Central memory CD8-positive, alpha-beta T cell (primary cell): Measurements from ENCODE around the gene RPH3AL.

ENCODE experiments used
- ATAC-seq: fragments of 150-1000 bp; cut with Tn5 transposase; replicated peaks from 2 replicates; pipeline ENCODE4 v1.10.0; 2022; ENCODE audit warnings: mild to moderate bottlenecking, moderate FRiP score, moderate number of reproducible peaks; ENCODE audit not compliant: poor library complexity, severe bottlenecking; ENCODE audit errors: extremely low read depth
- DNase-seq, 2 donors: peaks; one replicate each; pipeline ENCODE4 v3.0.0; 2021; ENCODE audit warnings: low spot score in 2 of 2
- H3K27ac Mint-ChIP-seq: one replicate; pipeline ENCODE4 v1.8.0; 2022; ENCODE audit warnings: low read depth, mild to moderate bottlenecking, moderate library complexity, mixed read lengths
- H3K27me3 Mint-ChIP-seq: one replicate; pipeline ENCODE4 v1.8.0; 2022; ENCODE audit warnings: mixed read lengths
- H3K36me3 Mint-ChIP-seq: one replicate; pipeline ENCODE4 v1.8.0; 2022; ENCODE audit warnings: mild to moderate bottlenecking, moderate library complexity, mixed read lengths; ENCODE audit not compliant: insufficient read depth
- H3K4me1 Mint-ChIP-seq: one replicate; pipeline ENCODE4 v1.8.0; 2022; ENCODE audit warnings: mixed read lengths
- H3K4me3 Mint-ChIP-seq: one replicate; pipeline ENCODE4 v1.8.0; 2022; ENCODE audit warnings: mild to moderate bottlenecking, moderate library complexity, mixed read lengths
- H3K9me3 Mint-ChIP-seq: one replicate; pipeline ENCODE4 v1.8.0; 2022; ENCODE audit warnings: mixed read lengths

Gene RPH3AL, protein sequence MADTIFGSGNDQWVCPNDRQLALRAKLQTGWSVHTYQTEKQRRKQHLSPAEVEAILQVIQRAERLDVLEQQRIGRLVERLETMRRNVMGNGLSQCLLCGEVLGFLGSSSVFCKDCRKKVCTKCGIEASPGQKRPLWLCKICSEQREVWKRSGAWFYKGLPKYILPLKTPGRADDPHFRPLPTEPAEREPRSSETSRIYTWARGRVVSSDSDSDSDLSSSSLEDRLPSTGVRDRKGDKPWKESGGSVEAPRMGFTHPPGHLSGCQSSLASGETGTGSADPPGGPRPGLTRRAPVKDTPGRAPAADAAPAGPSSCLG

DNA sequence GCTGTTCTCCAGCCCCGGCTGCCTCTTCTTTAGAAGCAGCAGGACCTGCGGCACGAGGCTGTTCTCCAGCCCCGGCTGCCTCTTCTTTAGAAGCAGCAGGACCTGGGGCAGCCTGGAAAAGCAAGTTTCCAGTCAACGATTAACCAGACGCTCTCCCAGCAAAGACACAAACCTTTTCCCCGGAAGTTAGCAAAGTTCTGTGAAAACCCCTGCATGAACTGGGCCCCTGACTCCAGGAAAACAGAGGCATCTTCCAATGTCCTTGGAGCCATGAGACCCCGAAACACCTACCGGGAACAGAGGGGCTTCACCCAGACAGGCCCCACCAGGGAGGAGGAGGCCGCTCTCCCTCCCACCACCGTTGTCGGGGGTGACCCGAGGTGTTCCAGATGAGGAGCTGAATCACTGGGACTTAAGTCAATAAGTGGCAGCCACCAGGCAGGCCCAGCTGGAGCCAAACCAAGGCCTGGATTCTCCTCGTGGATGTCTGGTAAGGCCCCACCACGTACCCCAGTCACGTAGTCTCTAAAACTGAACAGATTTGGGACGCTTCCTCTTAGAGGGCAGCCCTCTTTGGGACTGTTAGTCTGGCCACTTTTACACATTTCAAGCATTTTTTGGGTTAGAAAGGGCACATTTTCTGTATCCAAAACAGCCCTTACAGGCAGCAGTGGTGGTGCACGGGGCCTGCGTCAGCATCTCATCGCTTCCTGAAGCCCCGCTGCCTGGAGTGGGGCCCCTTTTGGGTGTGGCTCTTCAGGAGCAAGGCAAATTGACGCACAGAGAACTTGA lies at the start of gene RPH3AL:
Gene RPH3AL, minus strand, starts transcription at position 387 of the 792 bp plus-strand sequence. CDS start 25,264 bp downstream, outside the sequence.
- no peak within 1 kb of the TSS for H3K4me3 Mint-ChIP-seq
- no peaks in the 10 kb centered on the region for H3K4me1 Mint-ChIP-seq
- peaks cover 1% of the 10 kb centered on the region for H3K36me3 Mint-ChIP-seq
- no peak within 1 kb of the TSS for H3K27ac Mint-ChIP-seq
- no peak for ATAC-seq
- no peaks in the 10 kb centered on the region for H3K27me3 Mint-ChIP-seq
- no peak for DNase-seq
- H3K9me3 Mint-ChIP-seq = no peaks in the 10 kb centered on the region

DNA sequence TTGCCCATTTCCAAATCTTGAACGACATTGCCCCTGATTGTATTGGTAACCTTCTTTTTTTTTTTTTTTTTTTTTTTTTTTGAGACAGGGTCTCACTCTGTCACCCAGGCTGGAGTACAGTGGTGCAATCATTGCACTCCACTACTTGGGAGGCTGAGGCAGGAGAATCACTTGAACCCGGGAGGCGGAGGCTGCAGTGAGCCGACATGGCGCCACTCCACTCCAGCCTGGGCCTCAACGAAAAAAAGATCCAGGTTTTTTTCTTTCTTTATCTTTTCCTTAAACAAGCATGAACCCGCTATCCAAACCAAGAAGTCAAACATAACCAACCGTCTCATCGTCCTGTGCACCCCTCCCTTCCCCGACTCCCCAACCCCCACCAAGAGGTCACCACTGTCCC lies 47.6 kb upstream of the RPH3AL start:
- DNase-seq (no peak), ATAC-seq (no peak)
- peaks cover 15% of the 10 kb centered on the region for H3K4me1 Mint-ChIP-seq
- peaks cover 12% of the 10 kb centered on the region for H3K36me3 Mint-ChIP-seq
- no peak overlapping the region for H3K4me3 Mint-ChIP-seq
- no peak overlapping the region for H3K27ac Mint-ChIP-seq
- no peaks in the 10 kb centered on the region for H3K27me3 Mint-ChIP-seq
- no peaks in the 10 kb centered on the region for H3K9me3 Mint-ChIP-seq

DNA sequence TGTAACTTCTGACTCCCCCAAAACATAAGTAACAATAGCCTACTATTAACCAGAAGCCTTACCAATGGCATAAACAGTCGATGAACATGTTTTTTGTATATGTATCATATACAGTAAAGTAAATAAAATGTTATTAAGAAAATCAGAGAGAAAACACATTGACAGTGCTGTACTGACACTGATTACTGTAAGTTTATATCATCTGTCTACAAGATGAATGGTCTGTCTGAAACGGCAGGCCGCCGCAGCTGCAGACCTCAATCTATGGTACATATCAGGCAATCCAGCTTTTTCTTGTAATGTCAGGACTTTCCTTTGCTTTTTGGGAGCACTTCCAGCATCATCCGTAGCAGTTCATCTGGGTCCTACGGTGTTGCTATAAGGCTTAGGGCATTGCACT lies 44.2 kb upstream of the RPH3AL start:
- H3K9me3 Mint-ChIP-seq = no peaks in the 10 kb centered on the region
- H3K4me3 Mint-ChIP-seq = no peak overlapping the region
- H3K27ac Mint-ChIP-seq = no peak overlapping the region
- ATAC-seq (no peak), DNase-seq (no peak)
- peaks cover 5% of the 10 kb centered on the region for H3K4me1 Mint-ChIP-seq
- no peaks in the 10 kb centered on the region for H3K27me3 Mint-ChIP-seq
- peaks cover 10% of the 10 kb centered on the region for H3K36me3 Mint-ChIP-seq

DNA sequence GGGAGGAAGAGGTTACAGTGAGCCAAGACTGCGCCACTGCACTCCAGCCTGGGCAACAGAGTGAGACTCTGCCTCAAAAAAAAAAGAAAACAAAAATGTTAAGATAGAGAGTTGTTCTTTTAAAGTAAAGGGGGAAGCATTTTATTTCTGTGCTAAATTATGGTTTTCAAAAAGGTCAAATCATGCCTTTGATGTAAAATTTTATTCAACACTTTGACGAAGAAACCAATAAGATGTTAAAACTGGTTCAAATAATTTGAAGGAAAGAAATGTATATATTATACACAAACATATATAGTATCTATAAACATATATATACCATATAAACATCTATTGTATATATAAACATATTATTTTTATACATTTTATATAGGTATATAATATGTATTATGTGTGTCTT lies 43.4 kb upstream of the RPH3AL start:
- ATAC-seq = no peak
- no peak for DNase-seq
- Mint-ChIP-seq H3K4me1 (peaks cover 5% of the 10 kb centered on the region), H3K36me3 (peaks cover 10% of the 10 kb centered on the region), H3K9me3 (no peaks in the 10 kb centered on the region), H3K4me3 (no peak overlapping the region), H3K27ac (no peak overlapping the region), H3K27me3 (no peaks in the 10 kb centered on the region)

DNA sequence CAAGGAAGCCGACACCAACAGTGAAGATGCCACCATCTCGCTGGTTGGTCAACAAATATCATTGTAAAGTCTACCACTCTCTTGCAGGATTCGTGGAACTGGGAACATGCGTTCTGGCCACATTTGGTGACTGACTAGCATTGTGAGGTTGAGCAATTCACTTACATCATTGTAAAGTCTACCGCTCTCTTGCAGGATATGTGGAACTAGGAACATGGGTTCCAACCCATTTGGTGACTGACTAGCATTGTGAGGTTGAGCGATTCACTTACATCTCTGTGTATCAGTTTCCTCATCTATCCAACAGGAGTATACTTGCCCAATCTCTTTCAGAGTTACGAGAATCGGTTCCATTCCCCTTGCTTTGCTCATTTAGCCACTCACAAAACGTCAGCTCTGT lies 42.6 kb upstream of the RPH3AL start:
- peaks cover 8% of the 10 kb centered on the region for H3K36me3 Mint-ChIP-seq
- ATAC-seq = no peak
- H3K4me1 Mint-ChIP-seq = peaks cover 5% of the 10 kb centered on the region
- H3K27ac Mint-ChIP-seq = no peak overlapping the region
- H3K4me3 Mint-ChIP-seq = no peak overlapping the region
- no peaks in the 10 kb centered on the region for H3K9me3 Mint-ChIP-seq
- H3K27me3 Mint-ChIP-seq = no peaks in the 10 kb centered on the region
- DNase-seq = no peak

DNA sequence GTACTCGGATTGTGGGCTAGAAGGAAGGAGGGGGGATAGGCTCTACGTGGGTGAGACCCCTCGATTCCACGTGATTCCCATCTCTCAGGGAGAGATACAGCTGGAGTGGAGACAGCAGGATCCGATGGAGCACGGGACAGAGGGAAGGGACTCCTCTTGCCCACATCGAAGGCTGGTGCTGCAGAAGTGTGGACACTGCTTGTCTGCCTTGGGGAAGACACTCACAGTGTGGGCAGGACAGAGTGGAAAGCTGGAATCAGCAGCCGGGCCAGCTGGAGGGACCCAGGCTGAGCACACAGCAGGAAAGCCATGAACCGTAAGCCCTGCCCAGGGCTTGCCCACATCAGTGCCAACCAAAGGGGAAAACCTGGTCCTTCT lies 42.1 kb upstream of the RPH3AL start:
- H3K4me3 Mint-ChIP-seq = no peak overlapping the region
- no peaks in the 10 kb centered on the region for H3K27me3 Mint-ChIP-seq
- DNase-seq = no peak
- no peak for ATAC-seq
- no peak overlapping the region for H3K27ac Mint-ChIP-seq
- peaks cover 5% of the 10 kb centered on the region for H3K4me1 Mint-ChIP-seq
- H3K9me3 Mint-ChIP-seq = no peaks in the 10 kb centered on the region
- peaks cover 5% of the 10 kb centered on the region for H3K36me3 Mint-ChIP-seq

DNA sequence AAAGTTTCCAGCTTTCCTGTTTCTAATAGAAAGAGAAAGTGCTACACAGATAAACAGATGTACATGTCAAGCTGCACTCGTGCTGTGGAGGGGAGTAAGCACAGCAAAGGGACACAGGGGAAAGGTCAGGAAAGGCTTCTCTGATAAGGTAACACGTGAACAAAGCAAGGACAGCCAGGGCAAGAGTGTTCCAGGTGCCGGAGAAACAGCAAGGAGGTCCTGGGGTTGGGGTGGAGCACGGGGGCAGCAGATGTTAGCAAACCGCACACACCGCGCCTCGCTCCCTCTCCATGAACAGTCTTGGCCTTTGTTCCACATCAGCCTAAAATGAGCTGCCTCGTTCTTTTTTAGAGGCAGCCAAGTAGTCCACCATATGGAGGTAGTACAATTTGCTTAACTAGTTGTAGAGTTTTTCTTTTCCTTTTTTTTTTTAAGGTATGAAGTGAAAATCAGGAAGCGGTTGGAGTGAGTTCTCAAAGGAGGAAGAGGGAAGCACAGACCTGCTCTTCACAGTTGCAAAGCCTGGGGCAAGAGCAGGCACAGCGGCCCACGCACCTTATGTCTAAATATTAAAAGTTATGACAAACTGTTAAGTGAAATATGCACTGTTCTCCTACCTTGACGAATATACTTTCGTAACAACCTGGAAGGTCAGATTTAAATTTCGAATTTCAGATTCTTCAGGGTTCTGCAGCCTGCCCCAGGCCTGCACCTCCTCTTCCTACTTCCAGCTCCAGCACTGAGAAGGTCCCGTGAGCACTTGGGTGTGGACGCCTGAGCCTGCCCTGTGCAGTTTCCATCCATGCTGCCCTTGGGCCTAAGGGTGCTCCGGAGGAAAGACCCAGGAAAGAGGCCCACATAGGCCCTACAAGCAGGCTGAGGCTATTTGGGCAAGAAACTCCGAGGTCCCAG lies 41.5 kb upstream of the RPH3AL start:
- DNase-seq (no peak), ATAC-seq (no peak)
- no peak overlapping the region for H3K4me3 Mint-ChIP-seq
- no peaks in the 10 kb centered on the region for H3K27me3 Mint-ChIP-seq
- no peaks in the 10 kb centered on the region for H3K9me3 Mint-ChIP-seq
- H3K36me3 Mint-ChIP-seq = peaks cover 5% of the 10 kb centered on the region
- H3K27ac Mint-ChIP-seq = no peak overlapping the region
- peaks cover 5% of the 10 kb centered on the region for H3K4me1 Mint-ChIP-seq

DNA sequence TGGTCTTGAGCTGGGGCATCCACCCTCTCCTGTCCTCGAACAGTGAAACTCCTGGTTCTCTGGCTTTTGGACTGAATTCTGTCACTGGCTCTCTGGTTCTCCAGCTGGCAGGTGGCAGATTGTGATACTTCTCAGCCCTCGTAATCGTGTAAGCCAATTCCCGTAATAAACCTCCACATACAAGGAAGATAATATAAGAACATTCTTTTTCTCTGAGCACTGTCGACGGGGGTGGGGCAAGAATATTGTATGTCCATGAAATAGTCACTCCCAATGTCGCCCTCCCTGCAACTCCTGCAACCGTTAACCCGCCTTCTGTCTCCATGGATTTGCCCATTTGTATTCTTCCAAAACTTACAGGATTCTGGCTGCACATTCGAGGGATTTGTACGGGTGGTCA lies 39.2 kb upstream of the RPH3AL start:
- no peak overlapping the region for H3K4me3 Mint-ChIP-seq
- peaks cover under 1% of the 10 kb centered on the region for H3K36me3 Mint-ChIP-seq
- H3K27me3 Mint-ChIP-seq = peaks cover 11% of the 10 kb centered on the region
- no peak for DNase-seq
- H3K4me1 Mint-ChIP-seq = peaks cover 5% of the 10 kb centered on the region
- H3K9me3 Mint-ChIP-seq = no peaks in the 10 kb centered on the region
- no peak overlapping the region for H3K27ac Mint-ChIP-seq
- no peak for ATAC-seq

DNA sequence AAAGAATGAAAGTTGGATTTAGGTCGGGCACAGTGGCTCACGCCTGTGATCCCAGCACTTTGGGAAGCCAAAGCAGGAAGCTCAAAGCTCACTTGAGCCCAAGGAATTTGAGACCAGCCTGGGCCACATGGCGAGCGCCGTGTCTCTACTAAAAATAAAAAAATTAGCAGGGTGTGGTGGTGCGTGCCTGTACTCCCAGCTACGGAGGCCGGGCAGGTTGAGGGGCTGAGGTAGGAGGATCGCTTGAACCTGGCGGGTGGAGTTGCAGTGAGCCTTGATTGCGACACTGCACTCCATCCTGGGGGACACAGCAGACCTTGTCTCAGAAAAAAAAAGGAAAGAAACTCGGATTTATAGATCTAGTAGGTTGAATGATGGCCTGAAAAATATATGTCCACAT lies 37.4 kb upstream of the RPH3AL start:
- H3K9me3 Mint-ChIP-seq = no peaks in the 10 kb centered on the region
- no peak for DNase-seq
- H3K27ac Mint-ChIP-seq = no peak overlapping the region
- no peak for ATAC-seq
- H3K36me3 Mint-ChIP-seq = peaks cover 1% of the 10 kb centered on the region
- peaks cover 11% of the 10 kb centered on the region for H3K27me3 Mint-ChIP-seq
- no peak overlapping the region for H3K4me3 Mint-ChIP-seq
- H3K4me1 Mint-ChIP-seq = peaks cover 11% of the 10 kb centered on the region

DNA sequence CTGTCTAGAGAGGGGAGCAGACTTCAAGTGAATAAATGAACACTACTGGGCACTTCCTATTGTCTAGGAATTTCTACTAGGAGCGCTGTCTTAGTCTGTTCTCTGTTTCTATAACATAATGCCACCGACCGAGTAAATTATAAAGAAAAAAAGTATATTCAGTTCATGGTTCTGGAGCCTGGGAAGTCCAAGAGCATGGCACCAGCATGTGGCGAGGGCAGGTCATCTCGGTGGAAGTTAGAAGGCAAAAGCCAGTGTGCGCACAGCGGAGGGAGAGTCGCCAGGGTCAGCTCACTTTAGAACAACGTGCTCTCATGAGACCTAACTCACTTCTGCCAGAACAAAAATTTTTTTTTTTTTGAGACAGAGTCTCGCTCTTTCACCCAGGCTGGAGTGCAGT lies 35.5 kb upstream of the RPH3AL start:
- no peak for ATAC-seq
- no peak for DNase-seq
- Mint-ChIP-seq H3K4me1 (peaks cover 20% of the 10 kb centered on the region), H3K27me3 (peaks cover 11% of the 10 kb centered on the region), H3K4me3 (peak overlapping the region; percentile 36), H3K9me3 (no peaks in the 10 kb centered on the region), H3K27ac (no peak overlapping the region), H3K36me3 (peaks cover 5% of the 10 kb centered on the region)

DNA sequence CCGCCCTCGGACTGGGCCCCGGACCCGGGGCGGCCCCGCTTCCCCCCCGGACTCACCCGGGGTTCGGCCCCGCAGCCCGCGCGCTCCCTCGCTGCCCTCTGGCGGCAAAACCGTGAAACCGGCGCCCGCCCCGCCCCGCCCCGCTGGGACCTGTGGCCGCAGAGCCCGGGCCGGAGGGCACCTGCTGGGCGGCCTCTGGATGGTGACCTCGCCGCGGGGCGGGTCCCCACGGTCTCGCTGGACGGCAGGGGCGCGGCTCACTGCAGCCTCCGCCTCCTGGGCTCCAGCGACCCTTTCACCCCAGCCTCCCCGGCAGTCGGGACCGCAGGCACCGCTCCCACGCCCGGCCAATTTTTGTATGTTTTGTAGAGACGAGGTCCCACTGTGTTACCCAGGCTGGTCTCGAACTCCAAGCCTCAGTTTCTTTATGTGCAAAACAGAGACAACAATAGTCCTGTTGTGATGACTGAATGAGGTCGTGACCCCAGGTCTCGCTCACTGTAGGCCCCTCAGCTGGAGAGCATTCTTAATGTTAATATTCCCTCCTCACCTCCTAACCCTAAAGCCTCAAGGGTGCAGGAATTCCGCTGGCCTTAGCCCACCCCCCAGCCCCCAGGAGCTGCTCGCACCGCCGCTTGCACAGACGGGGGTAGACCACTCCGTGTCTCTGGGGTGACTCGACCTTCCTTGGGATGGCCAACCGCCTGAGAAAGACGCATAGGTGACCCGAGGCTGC lies 33.7 kb upstream of the RPH3AL start:
- H3K27me3 Mint-ChIP-seq = peaks cover 11% of the 10 kb centered on the region
- H3K9me3 Mint-ChIP-seq = peaks cover 3% of the 10 kb centered on the region
- H3K36me3 Mint-ChIP-seq = peaks cover 7% of the 10 kb centered on the region
- ATAC-seq = no peak
- DNase-seq = peak; percentile 30 to 39
- peak overlapping the region; percentile 44 for H3K27ac Mint-ChIP-seq
- H3K4me3 Mint-ChIP-seq = peak overlapping the region; percentile 86
- H3K4me1 Mint-ChIP-seq = peaks cover 31% of the 10 kb centered on the region

DNA sequence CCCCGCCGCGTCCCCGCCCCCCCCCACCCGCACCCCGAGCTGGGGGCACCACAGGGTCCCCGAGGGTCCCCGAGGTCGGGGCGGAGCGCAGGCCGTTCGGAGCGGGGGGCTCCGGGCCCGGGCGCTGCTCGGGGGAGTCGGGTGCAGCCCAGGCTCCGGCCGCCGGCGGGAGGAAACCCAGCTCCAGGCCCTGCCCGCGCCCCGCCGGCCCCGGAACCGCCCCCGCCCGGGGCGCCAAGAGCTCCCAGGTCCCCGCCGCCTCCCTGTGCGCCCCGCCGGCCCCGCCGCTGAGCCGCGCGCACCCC lies 33.2 kb upstream of the RPH3AL start:
- ATAC-seq (peak; percentile 53), DNase-seq (no peak)
- H3K27me3 Mint-ChIP-seq = peaks cover 11% of the 10 kb centered on the region
- H3K4me1 Mint-ChIP-seq = peaks cover 33% of the 10 kb centered on the region
- H3K36me3 Mint-ChIP-seq = peaks cover 8% of the 10 kb centered on the region
- H3K27ac Mint-ChIP-seq = no peak overlapping the region
- no peak overlapping the region for H3K4me3 Mint-ChIP-seq
- H3K9me3 Mint-ChIP-seq = peaks cover 4% of the 10 kb centered on the region
